ENCODE results near the gene MLLT3. TPM values are rescaled to one million over a fixed set of nuclear protein-coding genes. Genes with fewer than 3 reads are reported as not detected.

Gene MLLT3
- total RNA-seq, 1 donor from 2014 or later, result 50.7 TPM

DNA sequence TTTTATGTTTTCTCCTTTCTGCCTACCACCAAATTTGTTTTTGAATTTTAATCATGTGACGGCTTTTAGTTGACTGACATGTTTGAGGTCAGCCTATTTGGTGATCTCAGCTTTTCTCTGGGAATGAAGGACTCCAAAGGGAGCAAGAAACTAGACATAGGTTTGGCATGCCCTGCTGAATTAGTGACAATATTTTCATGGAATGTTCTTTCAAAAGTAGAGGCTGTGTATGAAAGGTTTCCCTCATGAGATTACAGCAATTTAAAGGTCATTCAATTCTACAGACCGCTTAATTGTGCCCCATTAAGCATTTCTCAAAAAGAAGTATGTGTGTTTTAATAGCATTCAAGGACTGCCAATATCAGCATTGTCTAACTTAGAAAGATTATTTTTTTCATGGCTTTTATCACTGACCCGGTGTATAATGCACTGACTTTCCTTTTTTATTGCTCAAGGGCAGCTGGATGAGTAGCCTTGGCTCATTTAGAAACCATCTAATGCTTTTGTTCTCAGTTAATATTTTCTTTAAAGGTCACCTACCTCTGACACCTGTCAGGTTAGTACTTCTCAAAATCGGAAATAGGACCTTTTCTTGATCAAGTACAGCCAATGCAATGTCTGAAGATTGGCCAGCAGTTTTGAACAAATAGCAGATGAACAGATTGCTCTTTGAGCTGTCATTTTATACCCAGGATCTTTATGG, 8.1 kb upstream of the MLLT3 start:
- intact Hi-C loops (cut with micrococcal nuclease), result no loop called here

DNA sequence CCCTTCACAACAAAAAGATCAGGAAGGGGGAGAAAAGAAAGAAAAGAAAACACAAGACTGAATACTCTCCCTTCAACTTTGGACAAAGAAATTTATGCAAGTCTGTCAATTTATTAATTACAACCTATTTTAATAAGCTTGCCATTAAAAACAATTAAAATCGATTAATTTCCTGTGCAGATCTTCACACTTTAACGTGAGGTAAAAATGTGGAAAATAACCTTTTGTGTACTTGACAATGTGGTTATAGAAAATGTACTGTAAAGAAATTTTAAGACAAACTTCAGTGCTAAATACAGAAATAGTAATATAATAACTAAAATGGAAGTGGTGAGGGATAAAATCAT, 2.7 kb upstream of the MLLT3 start:
- intact Hi-C loops (cut with micrococcal nuclease), result loop anchor here (10.0 kb wide), 1 partner anchor 1220 kb away; the partner anchor contains the start of gene ACER2

DNA sequence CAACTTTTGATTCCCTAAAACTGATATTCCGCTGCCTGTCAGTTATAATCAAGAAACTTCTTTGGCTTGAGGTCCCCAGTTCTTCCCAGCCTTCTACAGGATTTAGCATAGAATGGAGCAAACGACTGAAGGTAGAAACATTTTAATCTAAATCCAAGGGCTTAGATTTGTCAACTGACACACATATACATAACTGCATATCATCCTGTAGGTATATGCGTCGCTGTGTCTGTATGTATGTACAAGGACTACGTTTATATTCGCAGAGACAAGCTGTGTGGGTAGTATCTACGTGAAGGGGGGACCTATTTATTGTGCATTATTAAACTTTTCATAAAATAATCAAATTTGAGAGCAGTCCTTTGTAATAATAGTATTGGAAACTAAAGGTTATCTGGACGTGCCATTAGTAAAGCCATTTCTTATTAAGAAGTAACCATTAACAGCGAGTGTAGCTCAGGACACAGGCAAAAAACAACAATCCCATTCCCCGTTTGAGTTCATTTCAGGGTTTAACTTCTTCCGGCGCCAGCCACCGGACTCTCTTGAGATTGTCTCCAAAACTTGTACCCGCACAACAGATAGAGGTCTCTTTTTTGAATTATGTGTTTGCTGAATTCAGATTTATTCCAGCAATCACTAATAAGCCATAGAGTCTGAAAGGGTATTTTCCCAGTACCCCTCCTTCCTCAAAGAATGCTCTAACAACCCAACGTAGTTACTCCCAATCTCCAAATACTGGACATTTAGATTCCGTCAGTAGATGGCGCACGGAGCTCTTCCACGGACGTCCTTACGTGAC, 2.1 kb upstream of the MLLT3 start:
- intact Hi-C loops (cut with micrococcal nuclease), result loop anchor here (1.0 to 10.0 kb wide), 8 partner anchors 247 to 1448 kb away; partner anchors contain the start of genes ACER2 and DENND4C

DNA sequence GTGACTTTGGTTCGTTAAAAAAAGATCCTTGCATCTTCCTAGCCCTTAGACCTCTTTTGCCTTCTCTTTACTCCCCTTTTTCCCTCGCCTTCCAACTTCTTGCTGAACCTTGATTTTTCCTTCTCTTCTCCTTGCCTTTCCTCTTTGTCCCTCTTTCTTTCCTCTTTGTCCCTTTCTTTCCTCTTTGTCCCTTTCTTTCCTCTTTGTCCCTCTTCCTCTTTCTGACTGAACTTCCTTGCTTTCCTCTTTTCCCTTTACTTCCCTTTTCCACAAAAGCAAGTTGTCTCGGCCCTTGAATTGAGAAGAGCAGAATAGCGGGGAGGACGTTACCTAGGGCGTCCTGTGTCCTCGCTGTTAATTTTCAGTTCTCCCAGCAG, 1.4 kb upstream of the MLLT3 start:
- intact Hi-C loops (cut with micrococcal nuclease), result loop anchor here (1.0 to 10.0 kb wide), 20 partner anchors 17 to 1449 kb away; partner anchors contain the start of genes ACER2 and DENND4C

DNA sequence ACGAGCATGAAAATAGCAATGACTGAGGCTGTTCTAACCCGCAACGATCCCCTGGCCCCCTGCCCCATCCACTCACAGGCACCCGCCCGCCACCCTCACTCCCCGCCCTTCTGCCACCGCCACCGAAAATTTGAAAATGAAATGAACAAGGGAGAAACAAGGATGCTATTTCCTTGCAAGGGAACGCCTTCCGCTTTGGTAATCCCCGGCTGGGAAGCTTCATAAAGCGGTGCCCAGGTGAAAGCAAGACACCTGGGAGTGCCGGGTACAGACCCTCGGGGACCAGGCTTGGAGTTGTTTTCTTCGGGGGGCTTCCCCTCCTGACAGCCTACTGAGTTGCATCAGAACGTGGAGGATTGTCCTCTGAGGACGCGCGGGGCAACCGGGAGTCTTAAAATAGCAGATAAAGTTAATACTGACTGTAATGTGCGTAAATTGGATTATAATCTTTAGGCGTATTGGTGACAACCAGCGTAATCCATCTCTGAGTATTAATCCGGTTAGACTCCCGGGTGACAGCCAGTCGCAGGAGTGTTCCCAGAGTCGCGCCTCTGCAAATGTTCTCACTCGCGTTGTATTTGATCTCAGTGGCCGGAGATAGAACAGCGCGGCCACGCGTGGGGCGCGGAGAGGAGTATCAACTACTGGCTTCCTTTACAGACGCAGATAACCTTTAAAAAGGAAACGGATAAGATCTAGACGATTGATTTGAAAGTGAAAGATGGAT, 885 bp upstream of the MLLT3 start:
- intact Hi-C loops (cut with micrococcal nuclease), result loop anchor here (1.0 to 10.0 kb wide), 17 partner anchors 17 to 1449 kb away; partner anchors contain the start of genes ACER2 and DENND4C

DNA sequence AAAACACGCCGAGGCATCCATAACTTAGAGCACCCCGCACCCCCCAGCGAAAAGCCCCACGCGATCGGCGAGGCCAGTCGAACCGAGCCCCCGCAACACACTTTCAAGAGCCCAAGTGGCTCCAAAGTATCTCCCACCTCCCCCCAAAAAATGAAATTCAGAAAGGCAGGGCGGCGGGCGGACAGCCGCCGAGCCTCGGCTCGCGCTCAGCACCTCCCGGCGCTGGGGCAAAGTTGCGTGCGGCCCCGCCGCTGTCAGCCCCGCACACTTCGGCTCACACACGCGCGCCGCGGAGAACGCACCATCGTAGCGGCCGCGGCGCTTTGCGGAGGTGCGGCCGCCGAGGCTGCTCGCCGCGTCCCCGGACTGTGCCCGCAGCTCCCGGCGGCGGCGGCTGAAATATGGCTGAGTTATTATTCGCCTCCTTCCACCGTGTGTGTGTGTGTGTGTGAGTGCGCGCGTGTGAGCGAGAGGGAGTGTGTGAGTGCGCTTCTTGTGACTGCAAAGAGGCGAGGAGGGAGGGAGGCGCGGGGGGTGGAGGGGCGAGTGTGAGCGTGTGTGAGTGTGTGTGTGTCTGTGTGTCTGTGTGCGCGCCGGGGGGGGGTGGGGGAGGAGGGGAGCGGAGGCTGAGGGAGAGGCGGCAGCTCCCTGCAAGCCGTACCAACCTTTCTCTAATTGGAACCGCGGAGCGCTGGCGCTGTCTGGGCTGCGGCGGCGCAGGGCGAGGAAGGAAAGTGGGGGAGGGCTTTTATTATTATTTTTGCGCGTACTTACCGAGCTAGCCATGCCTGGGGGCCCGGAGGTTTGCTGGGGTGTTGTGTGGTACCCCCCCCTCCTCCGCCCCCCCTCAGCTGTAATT, 599 bp downstream of the MLLT3 start:
- intact Hi-C loops (cut with micrococcal nuclease), result loop anchor here (1.0 to 10.0 kb wide), 17 partner anchors 17 to 1451 kb away; partner anchors contain the start of genes ACER2, DENND4C, FOCAD and HACD4

DNA sequence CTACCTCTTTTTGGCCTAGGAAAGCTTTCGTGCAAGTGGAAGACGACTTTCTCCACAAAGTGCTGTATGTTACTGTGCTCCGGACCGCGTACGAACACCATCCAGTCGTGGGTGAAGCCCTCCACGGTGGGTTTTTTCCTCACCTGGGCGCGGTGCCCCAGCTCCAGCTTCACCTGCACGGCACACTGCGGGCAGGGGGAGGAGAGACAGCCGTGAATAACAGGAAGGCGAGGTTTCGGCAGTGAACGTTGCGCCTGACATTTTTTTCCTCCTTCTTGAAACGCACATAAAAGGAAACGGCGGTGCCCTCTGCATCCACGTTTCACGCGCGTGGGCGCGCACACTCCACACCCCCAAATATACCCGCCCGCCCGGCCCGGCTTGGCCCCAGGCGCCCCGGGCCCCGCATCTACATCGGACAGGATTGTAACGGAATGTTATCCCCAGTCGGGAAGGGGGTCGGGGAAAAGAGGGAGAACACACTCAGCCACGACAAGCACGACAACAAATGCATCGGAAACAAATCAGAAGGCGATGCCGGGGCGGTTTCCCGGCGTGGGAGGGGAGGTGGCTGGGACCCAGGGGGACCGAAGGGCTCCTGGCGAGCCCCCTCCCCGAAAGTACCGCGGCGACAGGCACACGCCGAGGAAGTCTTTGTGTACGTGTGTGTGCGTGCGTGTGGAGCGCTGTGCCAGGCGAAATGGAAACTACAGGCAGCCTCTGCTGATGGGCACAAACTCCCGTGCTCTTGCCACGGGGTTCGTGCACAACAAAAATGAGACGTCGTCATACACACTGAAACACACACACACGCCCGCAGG, 1.4 kb downstream of the MLLT3 start:
- intact Hi-C loops (cut with micrococcal nuclease), result loop anchor here (2.0 to 10.0 kb wide), 6 partner anchors 92 to 1451 kb away; partner anchors contain the start of genes ACER2 and DENND4C

DNA sequence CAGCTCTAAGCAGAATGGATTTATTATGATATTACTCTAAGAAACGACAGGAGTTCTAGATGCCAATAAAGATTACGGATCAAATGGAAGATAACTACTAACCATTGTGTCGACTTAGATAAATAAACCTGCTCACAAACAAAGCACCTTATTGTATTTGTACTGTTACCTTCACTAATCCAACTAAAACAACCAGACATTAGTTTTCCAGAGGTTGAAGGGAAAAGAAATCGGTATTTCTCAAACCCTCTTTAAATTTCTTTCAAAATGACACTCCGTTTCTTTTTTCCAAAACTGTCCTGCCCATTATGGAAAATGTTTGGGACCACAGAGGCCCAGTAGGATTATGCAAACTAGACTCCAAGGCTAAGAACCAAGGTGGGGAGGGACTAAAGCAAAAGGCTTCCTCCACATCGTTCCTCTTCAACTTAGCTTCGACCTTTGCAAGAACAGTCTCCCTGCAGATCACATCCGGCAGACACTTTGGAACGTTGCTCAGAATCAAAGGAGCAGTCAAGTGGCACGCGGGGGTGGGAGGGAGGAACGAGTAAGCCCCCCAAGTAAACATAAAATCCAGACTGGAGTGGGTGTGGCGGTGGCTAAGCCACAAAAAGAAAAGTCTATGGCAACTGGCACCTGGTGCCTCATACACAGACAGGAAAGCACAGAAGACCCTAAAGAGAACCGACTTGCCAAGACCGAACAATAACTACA, 2.7 kb downstream of the MLLT3 start:
- intact Hi-C loops (cut with micrococcal nuclease), result loop anchor here (1.0 to 10.0 kb wide), 8 partner anchors 11 to 1453 kb away; partner anchors contain the start of genes ACER2 and DENND4C

DNA sequence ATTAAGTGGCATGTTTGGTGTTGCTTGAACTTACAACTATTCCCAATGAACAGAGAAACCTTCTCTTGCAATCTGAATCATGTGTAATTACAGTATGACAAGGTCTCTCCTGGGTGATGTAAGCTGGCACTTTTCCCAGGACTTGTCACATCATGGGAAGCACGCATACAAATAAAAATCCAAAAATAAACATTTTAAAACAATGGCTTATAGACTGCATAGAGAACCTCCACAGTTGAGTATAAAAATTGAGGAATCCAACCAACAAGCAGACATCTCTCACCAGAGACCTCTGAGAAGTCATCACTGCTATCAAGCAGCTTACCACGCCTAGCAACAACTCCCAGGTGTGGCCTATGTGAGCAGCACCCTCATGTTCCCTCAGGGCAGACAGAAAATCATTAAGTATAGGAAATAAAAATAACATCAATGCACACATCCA, 3.9 kb downstream of the MLLT3 start:
- intact Hi-C loops (cut with micrococcal nuclease), result no loop called here

DNA sequence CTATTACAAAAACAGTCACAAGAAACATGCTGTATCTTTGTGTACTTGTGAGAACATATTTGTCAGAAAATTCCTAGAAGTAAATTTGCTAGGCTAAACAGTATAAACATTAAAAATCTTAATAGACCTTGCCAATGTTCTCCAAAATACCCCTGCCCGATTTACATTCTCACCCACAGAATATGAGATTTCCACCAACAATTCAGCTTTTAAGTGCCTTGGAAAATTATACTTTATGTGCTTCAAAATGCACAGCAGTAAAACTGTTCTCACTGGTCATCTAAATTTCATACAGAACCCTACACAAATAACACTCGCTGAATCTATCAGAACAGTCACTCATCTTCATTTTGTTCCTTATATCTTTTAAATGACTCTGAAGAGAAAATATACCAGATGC, 5.5 kb downstream of the MLLT3 start:
- intact Hi-C loops (cut with micrococcal nuclease), result no loop called here

DNA sequence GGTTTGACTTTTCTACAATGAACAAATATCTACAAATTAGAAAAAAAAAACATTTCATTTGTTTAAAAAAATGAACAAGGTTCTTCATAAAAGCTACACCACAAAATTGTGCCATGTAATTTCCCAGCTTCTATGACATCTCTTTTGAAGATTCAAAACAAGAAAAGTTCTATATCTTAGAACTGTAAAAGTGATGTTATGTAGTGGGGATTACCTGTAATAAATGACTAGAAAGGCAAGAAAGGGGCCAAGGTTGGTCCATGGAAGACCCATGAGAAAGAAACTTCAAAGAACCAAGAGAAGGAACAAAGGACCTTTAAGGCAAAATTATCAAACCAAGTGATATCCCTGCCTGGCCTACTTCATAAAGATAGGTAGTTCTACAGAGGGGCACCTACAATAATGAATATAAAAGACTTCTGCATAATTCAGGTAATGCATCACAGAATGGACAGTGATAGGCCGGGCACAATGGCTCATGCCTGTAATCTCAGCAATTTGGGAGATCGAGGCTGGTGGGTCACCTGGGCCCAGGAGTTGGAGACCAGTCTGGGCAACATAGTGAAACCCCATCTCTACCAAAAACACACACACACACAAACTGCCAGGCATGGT, 7.6 kb downstream of the MLLT3 start:
- intact Hi-C loops (cut with micrococcal nuclease), result no loop called here

DNA sequence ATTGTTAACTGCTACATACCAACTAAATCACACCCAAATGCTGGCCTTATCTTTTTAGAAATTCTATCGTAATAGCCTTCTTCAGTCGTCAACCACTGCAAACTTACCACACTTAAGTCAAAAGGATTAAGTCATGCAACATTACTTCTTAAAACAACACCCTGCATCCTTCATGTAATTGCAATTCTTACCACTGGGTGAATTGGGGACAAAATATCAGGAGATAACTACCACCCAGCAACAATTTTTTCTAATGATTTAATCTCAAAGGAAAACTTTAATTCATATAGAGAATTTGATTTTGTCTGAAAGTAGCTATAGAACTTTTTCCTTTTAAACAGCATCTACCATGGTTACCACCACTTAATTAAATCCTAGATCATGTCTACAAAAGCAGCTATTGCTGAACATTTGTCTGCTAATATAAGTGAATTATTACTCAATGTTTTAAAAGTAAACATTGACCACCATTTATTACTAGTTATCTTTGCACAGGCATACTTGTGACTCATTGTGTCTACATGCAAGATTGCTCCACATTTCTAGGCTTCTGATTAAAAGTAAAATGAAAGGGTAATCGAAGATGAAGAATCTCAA, 10.5 kb downstream of the MLLT3 start:
- intact Hi-C loops (cut with micrococcal nuclease), result no loop called here

DNA sequence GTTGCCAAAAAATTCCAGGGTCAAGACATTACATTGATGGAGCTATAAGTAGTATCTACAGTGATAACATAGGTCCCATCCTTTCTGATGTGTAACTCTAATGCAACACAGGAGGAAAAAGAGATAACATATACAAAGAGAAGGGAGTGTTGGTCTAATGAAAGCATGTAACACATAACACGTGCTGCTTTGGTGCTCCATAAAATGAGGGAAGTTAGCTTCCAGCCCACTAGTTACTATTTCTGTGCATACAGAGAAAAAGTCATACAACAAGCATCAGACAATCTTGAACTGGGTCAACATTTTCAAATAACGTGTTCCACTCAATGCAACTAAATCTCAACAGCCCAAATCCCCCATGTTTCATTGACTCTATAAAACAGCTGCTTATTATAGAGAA, 11.7 kb downstream of the MLLT3 start:
- intact Hi-C loops (cut with micrococcal nuclease), result no loop called here

DNA sequence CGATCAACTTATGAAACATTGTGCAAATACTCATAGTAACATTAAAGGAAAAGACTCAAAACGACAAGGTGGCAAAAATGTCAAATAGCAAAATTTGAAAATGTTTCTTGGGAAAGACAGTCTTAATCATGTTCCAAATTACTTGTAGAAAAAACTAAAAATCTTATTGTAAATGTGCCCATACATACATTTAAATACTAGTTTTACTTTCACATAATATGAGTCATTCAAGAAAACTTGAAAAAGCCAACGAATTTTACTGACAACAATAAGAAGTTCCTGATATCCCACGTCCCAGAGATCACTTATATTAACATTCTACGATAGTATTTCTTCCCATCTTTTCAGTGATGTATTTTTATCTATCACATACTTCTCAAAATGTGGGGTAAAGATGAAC, 13.7 kb downstream of the MLLT3 start:
- intact Hi-C loops (cut with micrococcal nuclease), result loop anchor here (1.0 kb wide), 1 partner anchor 11 kb away; no protein-coding TSS in a partner anchor

DNA sequence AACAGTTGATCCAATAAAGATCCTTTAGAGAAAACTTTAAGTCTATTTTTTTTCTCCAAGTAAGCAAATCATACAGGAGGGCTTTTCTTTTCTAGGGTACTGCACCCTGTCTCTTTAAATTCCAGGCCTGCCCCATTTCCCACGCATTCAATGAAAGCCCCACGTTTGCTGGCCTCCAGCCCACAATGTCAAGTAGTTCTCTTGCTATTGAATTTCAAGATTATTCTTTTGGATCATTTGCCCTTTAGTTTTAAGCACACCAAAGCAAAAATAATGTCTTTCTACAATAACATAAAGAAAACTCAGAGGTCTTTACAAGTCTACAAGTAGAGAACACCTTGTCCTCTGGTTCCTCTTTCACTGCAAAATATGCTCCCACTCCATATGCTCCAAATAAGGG, 15.6 kb downstream of the MLLT3 start:
- intact Hi-C loops (cut with micrococcal nuclease), result no loop called here

DNA sequence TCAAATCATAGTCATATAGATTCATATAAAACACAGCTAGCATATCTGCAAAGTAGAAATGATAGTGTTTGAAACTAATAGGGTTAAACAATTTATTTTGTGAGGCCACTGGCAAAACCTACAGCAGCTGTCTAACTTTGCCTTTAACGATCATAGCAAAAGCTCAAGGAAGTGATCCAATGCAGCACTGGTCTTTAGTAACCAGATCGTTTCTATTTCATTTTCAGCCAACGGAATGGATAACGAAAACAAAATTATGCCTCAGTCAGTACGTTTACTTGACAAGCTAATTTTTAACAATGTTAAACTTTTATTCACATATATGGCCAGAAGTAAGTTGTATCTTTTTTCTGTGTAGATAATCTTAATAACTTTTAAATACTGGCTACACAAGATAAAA, 17.7 kb downstream of the MLLT3 start:
- intact Hi-C loops (cut with micrococcal nuclease), result loop anchor here (1.0 to 2.0 kb wide), 3 partner anchors 9 to 42 kb away; partner anchors contain the start of gene MLLT3

DNA sequence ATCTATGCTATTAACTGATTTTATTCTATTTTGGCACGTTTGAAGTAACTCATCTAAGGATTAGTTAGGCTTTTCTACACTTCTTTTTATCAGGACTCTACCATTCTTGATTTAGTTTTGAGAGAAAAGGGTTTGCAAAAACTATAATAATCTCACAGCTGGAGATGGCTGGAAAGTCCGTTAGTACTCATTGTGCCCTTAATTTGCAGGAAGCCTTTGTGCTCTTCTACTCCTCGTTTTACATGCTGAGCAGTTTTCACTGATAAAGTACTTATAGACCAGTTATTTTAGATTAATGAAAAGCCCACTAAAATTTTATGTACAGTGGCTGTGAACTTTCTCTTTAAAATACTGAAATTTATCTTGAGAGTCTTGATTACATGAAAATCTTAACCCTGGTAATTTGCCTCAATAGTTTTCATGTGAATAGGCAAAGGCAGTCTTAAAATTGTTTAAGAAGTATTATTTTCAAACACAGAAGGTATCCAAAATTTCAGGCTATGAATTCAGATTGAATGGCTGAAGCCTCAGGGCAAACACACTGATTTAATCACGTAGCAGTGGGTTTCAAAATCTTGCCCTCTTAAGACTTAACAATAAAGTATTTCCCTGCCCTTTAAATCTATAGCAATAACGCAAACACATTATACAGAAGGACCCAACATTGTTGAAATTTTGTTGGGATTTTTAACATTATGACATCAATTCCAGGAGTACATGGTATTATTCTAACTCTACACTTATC, 18.6 kb downstream of the MLLT3 start:
- intact Hi-C loops (cut with micrococcal nuclease), result loop anchor here (1.0 to 2.0 kb wide), 3 partner anchors 10 to 41 kb away; partner anchors contain the start of gene MLLT3

Data from T-helper 1 cell treated with Interleukin-12 subunit alpha and Interleukin-12 subunit beta and Interleukin-4 antibody, amounts not matched to agents 30 ng/mL and 1 ng/mL, for 36 hours (primary cell).